T-cell (primary cell): ENCODE data around the gene RASA1. TPM values are rescaled to one million over a fixed set of nuclear protein-coding genes. Genes with fewer than 3 reads are reported as not detected.

Source experiments
- ATAC-seq, 4 experiments: fragments of 200-7000 bp in 3 of 4; fragments of 150-1000 bp in 1 of 4; cut with Tn5 transposase; replicated peaks in 1 of 4; 1 replicate in 3 of 4; 2 replicates in 1 of 4; pipeline ENCODE4 v1.10.0; 2021; ENCODE audit warnings: moderate library complexity in 3 of 4, mild to moderate bottlenecking in 2 of 4, moderate number of reproducible peaks in 1 of 4
- CTCF ChIA-PET, 2 donors: fragments of 300-600 bp; sonication (Branson Sonifier 250); formaldehyde crosslinking; loops; one replicate each; lab custom pipeline; 2022; ENCODE audit warnings: antibody characterized with exemption in 2 of 2; lab: Charles Lee
- POLR2A ChIA-PET, 2 donors: fragments of 300-600 bp; sonication (Branson Sonifier 250); formaldehyde crosslinking; loops; one replicate each; lab custom pipeline; 2022; ENCODE audit warnings: antibody characterized with exemption in 2 of 2; lab: Charles Lee
- DNase-seq, 35 experiments: peaks; one replicate each; pipeline versions ENCODE4 v3.0.0 to v3.0.0-alpha.2; 2013 to 2023
- H3K27ac ChIP-seq: one replicate; pipeline ENCODE4 v1.5.1; 2013; ENCODE audit warnings: low read length
- H3K27me3 ChIP-seq, 2 experiments: replicated peaks in 1 of 2; 1 replicate in 1 of 2; 2 replicates in 1 of 2; pipeline versions ENCODE4 v1.6.1 to v1.7.0; 2013; ENCODE audit warnings: low read length in 1 of 2, mixed read lengths in 1 of 2; ENCODE audit not compliant: control insufficient read depth in 2 of 2, insufficient read depth in 2 of 2; ENCODE audit errors: extremely low read depth in 1 of 2
- H3K36me3 ChIP-seq, 2 donors: 1 replicate in 1 of 2; 2 replicates in 1 of 2; pipeline versions ENCODE4 v1.6.1 to v1.7.0; 2013; ENCODE audit warnings: low read length in 1 of 2; ENCODE audit not compliant: control insufficient read depth in 2 of 2, insufficient read depth in 1 of 2; ENCODE audit errors: extremely low read depth in 1 of 2
- H3K4me1 ChIP-seq, 2 experiments: 1 replicate in 1 of 2; 2 replicates in 1 of 2; pipeline versions ENCODE4 v1.6.1 to v1.7.0; 2013; ENCODE audit warnings: low read length in 2 of 2, mixed read lengths in 1 of 2; ENCODE audit not compliant: insufficient read depth in 2 of 2, control insufficient read depth in 1 of 2; ENCODE audit errors: extremely low read depth in 1 of 2
- H3K4me3 ChIP-seq, 2 donors: 1 replicate in 1 of 2; 2 replicates in 1 of 2; pipeline versions ENCODE4 v1.5.1 to v1.7.0; 2013; ENCODE audit warnings: mild to moderate bottlenecking in 2 of 2, low read length in 1 of 2, moderate library complexity in 1 of 2; ENCODE audit not compliant: control insufficient read depth in 1 of 2; ENCODE audit errors: extremely low read depth in 1 of 2
- H3K9me3 ChIP-seq: 2 replicates; pipeline ENCODE4 v1.7.0; 2013
- H3K27ac Mint-ChIP-seq, 2 donors: one replicate each; pipeline ENCODE4 v1.8.0; 2020 to 2021; ENCODE audit warnings: mild to moderate bottlenecking in 2 of 2, mixed read lengths in 2 of 2
- H3K27me3 Mint-ChIP-seq, 2 donors: one replicate each; pipeline ENCODE4 v1.8.0; 2021 to 2022; ENCODE audit warnings: mixed read lengths in 2 of 2
- H3K36me3 Mint-ChIP-seq: one replicate; pipeline ENCODE4 v1.8.0; 2021; ENCODE audit warnings: mixed read lengths
- H3K4me1 Mint-ChIP-seq, 3 donors: one replicate each; pipeline ENCODE4 v1.8.0; 2020 to 2022; ENCODE audit warnings: mixed read lengths in 3 of 3, mild to moderate bottlenecking in 1 of 3
- H3K4me3 Mint-ChIP-seq, 3 donors: one replicate each; pipeline ENCODE4 v1.8.0; 2020 to 2022; ENCODE audit warnings: mild to moderate bottlenecking in 3 of 3, mixed read lengths in 3 of 3, moderate library complexity in 3 of 3
- H3K9me3 Mint-ChIP-seq, 3 donors: one replicate each; pipeline ENCODE4 v1.8.0; 2020 to 2022; ENCODE audit warnings: mixed read lengths in 3 of 3
- WGBS: methylation state at CpG from one replicate; pipeline ENCODE4 v1.1.5; 2013; ENCODE audit warnings: missing lambda C conversion rate; ENCODE audit not compliant: insufficient coverage; 5-methylcytosine and 5-hydroxymethylcytosine counted together
- total RNA-seq, 35 experiments: library from RNA in 6 of 35; stranded (reverse) in 6 of 35; fragments of 120-200 nt in 1 of 35; gene quantifications; one replicate each; pipeline versions ENCODE4 v1.2.1 to v1.2.4 and lab custom pipeline; 2013 to 2026

The RASA1 gene
- total RNA-seq, 5 donors from 2014 or later (not counting 1 experiment from before 2014, with no cell fraction given): 23.9 to 32.5 (median 24.7) TPM

DNA sequence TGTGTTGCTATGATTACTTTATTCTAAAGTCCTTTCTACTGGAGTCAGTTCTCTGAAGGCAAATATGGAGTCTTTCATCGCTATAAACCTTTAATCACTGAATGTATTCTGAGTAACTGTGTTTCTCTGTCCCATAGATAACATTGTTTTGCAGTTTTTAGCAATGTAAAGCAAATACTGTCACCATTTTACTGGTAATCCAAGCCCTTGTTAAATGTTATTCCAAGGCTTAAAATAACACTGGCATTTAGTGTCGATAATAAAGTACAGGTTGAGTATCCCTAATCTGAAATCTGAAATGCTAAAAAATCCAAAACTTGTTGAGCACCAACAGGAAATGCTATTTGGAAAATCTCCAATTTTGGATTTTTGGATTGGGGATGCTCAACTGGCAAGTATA is 120.4 kb downstream of the RASA1 start:
- POLR2A ChIA-PET: interaction anchor here (0.6 to 1.0 kb wide), 5 partner anchors 12 to 120 kb away, joined by 3 to 7 read pairs (median 3); partner anchors contain the start of gene RASA1 (in 1 of the 2)
- peaks cover 3 to 80% of the 10 kb centered on the region in 2 donors for H3K36me3 ChIP-seq
- peaks cover 5 to 30% (median 21%) of the 10 kb centered on the region in 3 donors for H3K4me1 Mint-ChIP-seq
- H3K27me3 ChIP-seq: no peaks in the 10 kb centered on the region
- DNase-seq (no peak), ATAC-seq (no peak)
- no peak overlapping the region for H3K4me3 Mint-ChIP-seq
- CTCF ChIA-PET: interaction anchor here in 1 of 2 donors (1.6 to 1.8 kb wide), 2 partner anchors 12 kb away, joined by 7 to 12 read pairs; no protein-coding TSS in a partner anchor
- no peaks in the 10 kb centered on the region for H3K4me1 ChIP-seq
- no peaks in the 10 kb centered on the region for H3K9me3 ChIP-seq
- peaks cover 60% of the 10 kb centered on the region for H3K36me3 Mint-ChIP-seq
- 100% methylated on average over 1 of the region's 2 CpGs for WGBS
- H3K27ac Mint-ChIP-seq: no peak overlapping the region
- H3K9me3 Mint-ChIP-seq: no peaks in the 10 kb centered on the region
- H3K27me3 Mint-ChIP-seq: no peaks in the 10 kb centered on the region
- no peak overlapping the region for H3K4me3 ChIP-seq
- H3K27ac ChIP-seq: no peak overlapping the region

- Mint-ChIP-seq H3K4me1 (peaks cover 5 to 27% (median 21%) of the 10 kb centered on the region in 3 donors), H3K4me3 (no peak overlapping the region), H3K9me3 (no peaks in the 10 kb centered on the region), H3K27ac (peak overlapping the region; percentile 23 to 56), H3K27me3 (no peaks in the 10 kb centered on the region), H3K36me3 (peaks cover 57% of the 10 kb centered on the region)
- Histone ChIP-seq H3K27ac (peak overlapping the region; percentile 1), H3K9me3 (no peaks in the 10 kb centered on the region), H3K36me3 (peaks cover 3 to 88% of the 10 kb centered on the region in 2 donors), H3K4me1 (no peaks in the 10 kb centered on the region), H3K27me3 (no peaks in the 10 kb centered on the region), H3K4me3 (no peak overlapping the region)
- no peak for DNase-seq
- CTCF ChIA-PET: interaction anchor here (1.3 to 1.8 kb wide), 2 partner anchors 10 kb away, joined by 6 to 12 read pairs; no protein-coding TSS in a partner anchor
- POLR2A ChIA-PET: interaction anchor here (0.6 to 1.4 kb wide), 5 partner anchors 9 to 1940 kb away, joined by 3 to 4 read pairs (median 3); no protein-coding TSS in a partner anchor
- 94% methylated on average over 8 of the region's 14 CpGs for WGBS
- ATAC-seq: no peak
These were observed 121.8 kb downstream of the RASA1 start for GRCh38 chr5:87389296-87390034.

DNA sequence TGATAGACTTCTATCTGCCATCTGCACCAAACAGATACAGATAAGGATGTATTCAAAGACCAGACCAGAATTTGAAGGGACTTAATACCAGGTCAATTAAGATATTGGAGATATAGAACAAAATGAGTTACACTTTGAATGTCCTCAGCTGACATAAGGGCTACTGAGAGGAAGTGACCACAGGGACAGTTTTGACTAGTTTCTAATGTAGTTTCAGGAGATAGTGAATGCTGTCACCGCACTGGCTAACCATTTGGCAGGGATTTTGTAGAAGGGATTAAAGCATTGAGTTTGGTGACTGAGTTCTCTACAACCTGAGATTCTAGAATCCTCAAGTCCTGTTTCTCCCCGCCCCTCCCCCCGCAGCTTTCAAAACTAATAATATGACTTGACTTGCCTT is 122.4 kb downstream of the RASA1 start:
- ATAC-seq: peak in 1 of 4 experiments; percentile 6
- H3K36me3 ChIP-seq: peaks cover 3 to 88% of the 10 kb centered on the region in 2 donors

DNA sequence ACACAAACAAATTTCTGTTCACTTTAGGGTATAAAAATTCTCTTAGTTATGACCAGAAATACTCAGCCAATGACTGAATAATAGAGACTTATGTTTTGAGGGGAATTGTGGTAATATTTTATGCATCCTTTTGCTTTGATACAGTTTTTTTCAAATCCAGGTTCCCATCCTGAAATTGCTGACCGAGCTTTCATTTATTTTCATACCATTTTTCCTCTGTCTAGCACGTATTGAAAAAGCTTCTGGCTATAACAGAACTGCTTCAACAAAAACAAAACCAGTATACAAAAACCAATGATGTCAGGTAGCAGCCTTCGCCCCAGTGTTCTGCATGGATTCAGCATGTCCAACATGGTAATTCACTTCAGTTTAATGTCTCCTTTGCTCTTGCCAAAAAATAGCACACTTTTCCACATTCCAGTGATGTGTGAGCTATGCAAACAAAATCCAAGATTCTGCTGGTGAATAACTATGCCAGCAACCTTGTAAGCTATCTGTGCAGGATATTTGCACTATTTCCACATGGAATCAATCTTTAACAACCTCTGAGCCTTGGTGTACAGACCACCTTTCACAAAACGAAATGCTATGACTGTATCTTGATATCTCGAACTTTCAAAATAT is 123.0 kb downstream of the RASA1 start:
- no peak overlapping the region for H3K27ac ChIP-seq
- CTCF ChIA-PET: interaction anchor here (1.3 to 2.6 kb wide), 3 partner anchors 9 to 10 kb away, joined by 3 to 11 read pairs (median 6); no protein-coding TSS in a partner anchor
- Mint-ChIP-seq H3K27ac (peak overlapping the region in 1 of 2 donors; percentile 37), H3K4me3 (no peak overlapping the region), H3K9me3 (no peaks in the 10 kb centered on the region), H3K36me3 (peaks cover 65% of the 10 kb centered on the region), H3K4me1 (peaks cover 15 to 32% (median 26%) of the 10 kb centered on the region in 3 donors), H3K27me3 (no peaks in the 10 kb centered on the region)
- peaks cover 3 to 91% of the 10 kb centered on the region in 2 donors for H3K36me3 ChIP-seq
- DNase-seq (no peak), ATAC-seq (no peak)
- H3K4me1 ChIP-seq: no peaks in the 10 kb centered on the region
- WGBS: 83% methylated on average over 2 of the region's 5 CpGs
- H3K4me3 ChIP-seq: no peak overlapping the region
- H3K27me3 ChIP-seq: no peaks in the 10 kb centered on the region
- H3K9me3 ChIP-seq: no peaks in the 10 kb centered on the region
- POLR2A ChIA-PET: interaction anchor here (0.6 to 2.0 kb wide), 9 partner anchors 9 to 55 kb away, joined by 3 to 10 read pairs (median 5); no protein-coding TSS in a partner anchor

More for the DNA sequence above, 122.4 kb downstream of the RASA1 start:
- Mint-ChIP-seq H3K36me3 (peaks cover 63% of the 10 kb centered on the region), H3K9me3 (no peaks in the 10 kb centered on the region), H3K4me1 (peaks cover 11 to 30% (median 23%) of the 10 kb centered on the region in 3 donors), H3K27ac (peak overlapping the region; percentile 16 to 56), H3K27me3 (no peaks in the 10 kb centered on the region), H3K4me3 (no peak overlapping the region)
- CTCF ChIA-PET: interaction anchor here (1.3 to 2.6 kb wide), 2 partner anchors 10 kb away, joined by 6 to 11 read pairs; no protein-coding TSS in a partner anchor
- POLR2A ChIA-PET: interaction anchor here (0.6 to 1.4 kb wide), 6 partner anchors 9 to 1940 kb away, joined by 3 to 10 read pairs (median 4); no protein-coding TSS in a partner anchor
- no CpG with 5 or more reads among the region's 3 CpGs for WGBS
- Histone ChIP-seq H3K4me1 (no peaks in the 10 kb centered on the region), H3K27ac (peak overlapping the region; percentile 1), H3K9me3 (no peaks in the 10 kb centered on the region), H3K4me3 (no peak overlapping the region), H3K27me3 (no peaks in the 10 kb centered on the region)
- DNase-seq: no peak

GRCh38 chr5:87392170-87392569 is 124.5 kb downstream of the RASA1 start:
- H3K27ac ChIP-seq: no peak overlapping the region
- no peaks in the 10 kb centered on the region for H3K9me3 Mint-ChIP-seq
- no peaks in the 10 kb centered on the region for H3K4me1 ChIP-seq
- DNase-seq (no peak), ATAC-seq (no peak)
- peaks cover 24 to 35% (median 29%) of the 10 kb centered on the region in 3 donors for H3K4me1 Mint-ChIP-seq
- H3K4me3 Mint-ChIP-seq: no peak overlapping the region
- peak overlapping the region; percentile 19 to 62 for H3K27ac Mint-ChIP-seq
- ChIA-PET CTCF (interaction anchor here (0.5 to 2.6 kb wide), 3 partner anchors 8 to 109 kb away, joined by 3 to 11 read pairs (median 6); no protein-coding TSS in a partner anchor), POLR2A (interaction anchor here (0.6 to 2.0 kb wide), 7 partner anchors 8 to 110 kb away, joined by 3 to 11 read pairs (median 5); no protein-coding TSS in a partner anchor)
- H3K36me3 ChIP-seq: peaks cover 3 to 88% of the 10 kb centered on the region in 2 donors
- no CpG with 5 or more reads among the region's 1 CpG for WGBS
- no peaks in the 10 kb centered on the region for H3K27me3 ChIP-seq
- peaks cover 62% of the 10 kb centered on the region for H3K36me3 Mint-ChIP-seq
- H3K4me3 ChIP-seq: no peak overlapping the region
- H3K27me3 Mint-ChIP-seq: no peaks in the 10 kb centered on the region
- no peaks in the 10 kb centered on the region for H3K9me3 ChIP-seq
